Stimulated activated CD4-positive, alpha-beta T cell treated with anti-CD3 and anti-CD28 coated beads, Interleukin-4, amount 100 ng/mL, for 48 hours (primary cell): ENCODE measurements around the gene USP27X.
A peak's percentile ranks its signal among the peaks of the same experiment; 100 is the strongest.

Experiments used
- DNase-seq, 2 donors: peaks; one replicate each; pipeline ENCODE4 v3.0.0-alpha.2; 2020; ENCODE audit warnings: low read depth in 2 of 2

USP27X gene

DNA sequence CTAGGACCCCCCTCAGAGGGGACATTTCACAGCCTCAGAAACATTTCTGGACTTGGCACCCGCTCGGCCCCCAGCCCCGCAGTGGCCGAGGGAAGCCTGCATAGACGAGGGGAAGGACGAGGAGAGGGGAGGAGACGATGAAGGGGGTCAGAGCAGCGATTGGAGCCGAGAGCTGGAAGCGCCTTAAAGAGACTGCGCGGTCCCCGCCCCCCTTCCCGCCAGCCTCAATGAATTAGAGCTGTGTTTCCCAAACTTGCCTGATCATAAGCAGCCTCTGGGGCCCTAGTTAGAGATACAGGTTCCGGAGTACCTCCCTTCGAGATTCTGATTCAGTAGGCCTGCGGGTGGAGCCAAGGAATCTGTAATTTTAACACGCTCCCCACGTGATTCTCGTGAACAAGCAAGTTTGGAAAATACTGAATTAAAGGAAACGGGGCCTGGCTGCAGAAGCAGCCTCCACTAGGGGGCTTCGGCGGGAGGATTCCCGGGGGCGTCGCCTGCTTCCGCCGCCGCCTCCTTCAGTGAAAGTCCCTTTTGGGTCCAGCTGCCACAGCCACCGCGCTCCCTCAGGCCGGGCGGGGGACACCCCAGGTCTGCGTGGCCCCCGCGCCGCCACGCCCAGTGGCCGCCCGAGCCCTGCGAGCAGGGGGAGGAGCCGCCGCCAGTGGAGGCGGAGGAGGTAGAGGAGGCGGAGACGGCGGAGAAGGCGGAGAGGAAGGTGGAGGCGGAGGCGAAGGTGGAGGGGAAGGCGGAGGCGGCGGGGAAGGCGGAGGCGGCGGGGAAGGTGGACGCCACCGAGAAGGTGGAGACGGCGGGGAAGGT, at the start of gene USP27X:
TSS of gene USP27X (plus strand) at position 651 of the 822 bp plus-strand sequence. CDS start 824 bp downstream, outside the sequence.
- DNase-seq: peak; percentile 21 to 56

DNA sequence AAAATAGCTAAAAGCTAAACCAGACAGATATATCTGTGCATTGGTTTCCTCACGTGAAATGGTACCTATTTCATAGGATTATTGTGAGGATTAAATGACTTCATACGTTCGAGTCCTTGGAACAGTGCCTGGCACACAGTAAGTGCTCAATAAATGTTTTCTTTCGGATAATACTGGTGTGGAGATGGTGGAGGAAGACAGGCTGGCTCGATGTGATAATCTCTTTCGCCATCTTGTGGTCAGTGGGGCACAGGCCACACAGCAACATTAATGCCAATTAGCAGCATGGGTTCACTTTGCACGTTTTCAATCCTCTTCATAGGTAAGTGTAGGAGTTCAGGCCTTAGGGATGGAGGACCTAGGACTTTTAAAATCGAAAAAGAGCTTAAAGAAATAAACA, 40.9 kb upstream of the USP27X start:
- no peak for DNase-seq

DNA sequence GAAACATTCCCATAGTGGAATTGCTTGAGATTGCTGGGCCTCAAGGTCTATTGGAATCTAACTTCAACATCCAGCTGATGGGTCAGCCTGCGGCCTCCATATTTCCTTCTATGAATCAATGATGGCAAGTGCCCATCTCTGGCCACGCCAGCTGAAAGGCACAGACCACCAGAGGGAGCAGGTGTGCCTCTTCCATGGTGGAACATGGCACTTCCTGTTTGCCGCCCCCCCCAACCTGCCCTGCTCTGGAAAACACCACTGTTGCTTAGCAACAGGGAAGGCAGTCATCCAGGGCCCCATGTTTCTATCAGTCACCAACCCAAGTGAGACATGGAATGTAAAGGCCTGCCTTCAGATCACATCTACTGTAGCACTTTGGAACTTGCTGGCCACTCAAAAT, 38.6 kb upstream of the USP27X start:
- peak; percentile 22 to 30 for DNase-seq

DNA sequence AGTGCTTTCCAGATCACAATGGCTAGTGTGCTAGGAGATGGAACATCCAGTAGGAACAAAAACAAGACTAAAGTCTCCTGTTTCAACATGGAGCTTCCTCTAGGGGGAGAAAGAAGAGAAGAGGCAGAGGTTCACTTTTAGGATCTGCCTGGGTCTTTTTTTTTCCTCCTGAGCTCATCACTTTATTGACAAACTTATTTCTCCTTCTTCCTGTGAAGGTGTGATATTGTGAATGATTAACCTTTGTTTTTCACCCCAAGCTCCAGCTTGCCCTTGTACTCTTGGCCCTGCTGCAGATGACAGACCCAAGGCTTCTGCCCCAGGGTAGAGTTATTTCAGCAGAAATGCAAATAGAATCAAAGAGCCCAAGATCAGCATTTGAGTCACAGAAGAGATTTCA, 36.7 kb upstream of the USP27X start:
- no peak for DNase-seq

DNA sequence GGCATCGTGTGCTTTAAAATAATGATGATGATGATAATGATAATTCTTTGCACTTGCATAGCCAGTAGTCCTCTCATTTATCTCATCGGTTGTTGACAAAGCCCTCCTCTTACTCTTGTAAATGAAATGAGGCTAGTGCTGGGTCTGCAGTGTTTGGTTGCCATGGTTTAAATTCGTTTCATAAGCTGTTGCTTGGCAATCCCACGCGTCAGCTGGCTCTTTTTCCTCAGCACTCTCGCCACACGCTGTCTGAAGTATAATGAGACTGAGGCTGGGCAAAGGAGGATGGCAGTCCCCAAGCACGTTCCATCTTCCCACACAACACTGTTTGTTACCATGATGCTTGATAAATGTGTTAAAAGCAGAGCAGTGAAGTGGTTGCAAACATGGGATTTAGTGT, 34.7 kb upstream of the USP27X start:
- no peak for DNase-seq

DNA sequence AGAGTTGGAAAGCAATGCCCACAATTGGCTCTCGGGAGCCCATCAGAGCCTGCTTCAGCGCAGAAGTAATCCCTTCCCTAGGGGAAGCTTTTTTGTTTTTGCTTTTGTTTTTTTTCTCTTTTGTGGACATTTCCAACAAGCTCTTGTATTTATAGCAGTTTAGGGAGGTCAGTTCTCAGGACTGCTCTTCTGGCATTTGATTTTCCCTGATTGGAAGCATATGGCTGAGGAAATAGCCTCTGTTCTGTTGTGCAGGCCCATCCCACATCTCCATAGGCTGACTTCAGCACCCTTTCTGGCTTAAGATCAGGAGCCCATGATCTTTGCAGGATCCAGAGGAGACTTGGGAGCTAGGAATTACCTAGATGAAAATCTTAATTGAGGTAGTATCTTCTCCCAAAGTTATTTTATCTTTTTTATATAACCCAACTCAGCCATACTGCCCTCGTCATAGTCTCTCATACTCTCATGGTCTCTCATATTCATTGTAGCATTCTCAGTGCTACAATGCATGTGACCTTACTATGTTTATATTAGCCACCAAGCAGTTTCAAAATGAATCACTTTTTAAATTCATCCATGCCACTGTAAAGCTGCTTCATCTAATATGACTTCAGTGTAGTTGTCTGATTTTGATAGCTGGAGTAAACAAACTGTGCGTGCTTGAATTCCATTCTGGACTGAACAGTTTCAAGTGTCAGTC, 33.4 kb upstream of the USP27X start:
- no peak for DNase-seq

DNA sequence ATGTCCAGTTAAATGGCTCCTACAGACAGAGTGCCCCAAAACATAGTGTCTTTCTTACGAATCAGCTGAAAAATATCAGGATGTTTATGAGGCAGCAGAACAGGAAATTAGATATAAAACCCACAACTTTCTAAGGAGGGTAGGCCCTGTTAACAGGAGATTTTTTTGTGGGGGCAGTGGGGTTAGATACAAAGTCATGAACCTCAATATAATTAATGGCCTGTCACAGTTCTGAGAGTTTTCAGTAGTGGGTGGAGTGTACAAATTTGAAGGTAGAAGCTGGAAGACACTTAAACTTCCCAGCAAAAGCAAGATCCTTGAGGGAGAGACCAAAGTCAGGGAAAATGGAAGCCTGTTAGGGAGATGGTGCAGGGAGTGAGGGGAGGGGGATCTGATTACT, 32.8 kb upstream of the USP27X start:
- no peak for DNase-seq

DNA sequence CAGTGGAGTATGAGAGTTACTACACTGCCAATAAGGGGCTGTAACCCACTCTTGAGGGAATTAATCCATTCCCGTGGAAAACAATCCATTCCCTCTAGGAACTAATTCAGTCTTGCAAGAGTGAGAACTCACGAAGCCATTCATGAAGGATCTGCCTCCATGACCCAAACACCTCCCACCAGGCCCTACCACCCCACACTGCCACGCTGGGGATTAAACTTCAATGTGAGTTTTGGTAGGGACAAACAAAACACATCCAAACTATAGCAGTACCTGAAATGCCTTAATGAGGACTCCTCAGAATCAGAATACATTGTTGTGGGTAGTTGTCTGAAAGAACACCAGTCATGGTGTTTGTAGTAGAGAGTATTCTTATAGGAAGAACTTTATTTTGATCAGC, 31.0 kb upstream of the USP27X start:
- no peak for DNase-seq

DNA sequence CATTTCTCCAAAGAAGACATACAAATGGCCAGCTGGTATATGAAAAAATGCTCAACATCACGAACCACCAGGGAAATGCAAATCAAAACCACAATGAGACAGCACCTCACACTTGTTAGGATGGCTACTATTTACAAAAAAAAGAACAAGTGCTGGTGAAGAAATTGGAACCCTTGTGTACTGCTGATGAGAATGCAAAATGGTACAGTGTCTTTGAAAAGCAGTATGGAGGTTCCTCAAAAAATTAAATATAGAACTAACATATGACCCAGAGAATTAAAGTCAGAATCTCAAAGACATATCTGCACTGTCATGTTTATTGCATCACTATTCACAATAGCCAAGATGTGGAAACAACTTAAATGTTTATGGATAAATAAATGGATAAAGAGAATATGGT, 29.3 kb upstream of the USP27X start:
- no peak for DNase-seq

DNA sequence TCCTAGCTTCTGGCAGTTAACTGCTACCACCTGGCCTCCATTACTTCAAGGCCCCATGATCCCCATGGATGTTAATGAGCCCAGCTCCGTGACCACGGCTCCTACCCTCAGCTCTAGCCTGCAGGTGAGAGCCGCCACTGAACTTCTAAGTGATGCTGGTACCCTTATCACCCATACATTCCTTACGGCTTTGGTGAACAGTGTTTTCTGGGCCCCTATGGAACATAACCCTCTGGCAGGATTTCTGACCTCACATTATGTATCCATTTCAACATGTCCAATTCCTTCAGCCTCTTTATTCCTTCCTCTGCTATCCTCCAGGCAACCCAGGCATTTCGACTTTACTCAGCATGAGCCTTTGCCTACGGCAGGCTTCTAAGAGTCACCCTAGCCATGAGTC, 25.6 kb upstream of the USP27X start:
- DNase-seq: no peak

DNA sequence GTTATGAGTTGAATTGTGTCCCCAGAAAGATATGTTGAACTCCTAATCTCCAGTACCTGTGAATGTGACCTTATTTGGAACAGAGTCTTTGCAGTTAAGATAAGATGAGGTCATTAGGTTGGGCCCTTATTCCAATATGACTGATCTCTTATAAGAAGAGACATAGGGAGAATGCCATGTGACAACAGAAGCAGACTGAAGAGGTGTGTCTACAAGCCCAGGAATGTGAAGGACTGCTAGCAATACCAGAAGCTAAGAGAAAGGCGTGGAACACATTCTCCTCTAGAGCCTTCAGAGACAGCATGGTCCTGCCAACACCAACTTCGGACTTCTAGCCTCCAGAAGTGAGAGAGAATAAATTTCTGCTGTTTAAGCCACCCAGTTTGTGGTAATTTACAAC, 22.5 kb upstream of the USP27X start:
- DNase-seq: no peak

DNA sequence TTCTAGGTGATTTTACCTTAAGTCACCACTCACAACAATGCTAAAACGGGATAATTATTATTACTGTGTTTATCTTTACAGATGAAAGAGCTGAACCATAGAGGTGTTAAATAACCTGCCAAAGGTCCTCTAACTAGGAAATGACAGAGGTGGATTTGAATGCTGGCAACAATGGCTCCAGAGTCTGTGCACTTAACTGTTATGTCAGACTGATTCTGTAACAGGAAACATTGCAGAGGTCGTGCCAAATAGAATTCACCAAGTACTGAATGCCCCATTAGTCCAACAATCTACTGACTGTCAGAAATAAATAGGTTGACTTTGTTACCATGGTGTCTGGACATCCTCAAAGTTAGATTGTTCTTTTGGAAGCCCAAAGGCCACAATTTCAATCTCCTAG, 20.9 kb upstream of the USP27X start:
- DNase-seq: no peak

DNA sequence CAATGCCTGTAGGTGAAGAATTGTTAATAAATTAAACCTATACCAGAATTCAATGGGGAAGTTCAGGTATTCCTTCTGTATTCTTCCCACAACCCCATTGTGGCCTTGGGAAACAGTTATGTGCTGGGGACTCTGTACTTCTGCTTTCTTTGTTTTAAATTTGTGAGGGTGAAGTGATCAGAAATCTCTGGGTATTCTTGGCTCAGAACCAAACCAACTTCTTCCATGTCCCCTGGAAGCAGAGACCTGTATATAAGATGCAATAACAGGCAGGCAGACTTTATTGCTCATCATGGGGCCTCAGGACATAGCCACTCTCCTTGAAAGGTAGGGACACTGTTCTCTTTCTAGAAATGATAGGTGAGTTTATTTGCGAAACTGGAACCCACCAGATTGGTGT, 19.8 kb upstream of the USP27X start:
- no peak for DNase-seq

DNA sequence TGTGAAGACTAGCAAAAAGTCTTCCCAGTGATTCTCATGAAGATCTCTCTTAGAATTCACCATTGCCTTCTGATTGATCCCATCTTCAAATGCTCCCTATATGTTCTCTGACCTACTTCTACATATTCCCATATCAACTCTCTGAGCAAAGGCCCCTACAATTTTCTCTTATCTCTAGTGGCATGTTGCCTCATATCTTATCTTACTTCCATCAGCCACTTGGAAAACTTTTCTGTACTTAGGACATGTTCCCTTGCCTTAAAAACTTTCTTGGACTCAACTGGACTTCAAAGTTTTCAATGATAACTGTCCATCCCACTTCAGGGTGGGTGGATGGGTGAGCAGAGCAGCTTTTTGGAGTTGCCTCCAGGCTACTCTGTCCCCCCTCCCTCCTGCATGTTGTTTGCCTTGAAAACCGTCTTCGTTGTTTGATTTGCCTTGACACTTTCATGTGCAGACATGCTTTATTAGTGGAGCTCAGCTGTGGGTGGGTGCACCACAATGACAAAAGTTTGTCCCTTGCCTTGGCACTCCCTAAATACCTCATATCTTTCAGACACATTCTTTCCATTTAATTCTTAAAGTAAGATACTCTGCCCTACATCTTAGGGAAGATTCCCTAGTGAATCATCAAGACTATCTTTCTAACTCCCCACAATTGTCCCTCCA, 18.3 kb upstream of the USP27X start:
- DNase-seq: no peak

DNA sequence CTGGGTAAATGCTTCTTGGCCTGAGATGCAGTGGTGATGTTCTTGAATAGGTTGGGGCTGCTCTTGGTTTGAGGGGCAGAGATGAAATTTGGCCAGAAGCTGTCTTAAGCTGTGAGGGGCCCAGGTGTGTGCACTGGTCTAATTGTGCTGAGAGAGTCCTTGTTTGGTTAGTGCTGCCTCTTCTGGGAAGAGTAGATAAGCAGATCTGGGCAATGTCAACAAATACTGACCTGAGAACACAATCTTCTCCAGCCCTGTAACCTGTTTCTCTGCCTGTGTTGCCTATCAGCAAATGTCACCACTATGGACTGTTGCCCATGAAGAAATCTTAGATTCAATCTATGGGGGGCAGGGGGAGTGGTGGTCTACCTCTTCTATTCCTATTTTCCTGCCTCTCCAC, 17.2 kb upstream of the USP27X start:
- DNase-seq: no peak

DNA sequence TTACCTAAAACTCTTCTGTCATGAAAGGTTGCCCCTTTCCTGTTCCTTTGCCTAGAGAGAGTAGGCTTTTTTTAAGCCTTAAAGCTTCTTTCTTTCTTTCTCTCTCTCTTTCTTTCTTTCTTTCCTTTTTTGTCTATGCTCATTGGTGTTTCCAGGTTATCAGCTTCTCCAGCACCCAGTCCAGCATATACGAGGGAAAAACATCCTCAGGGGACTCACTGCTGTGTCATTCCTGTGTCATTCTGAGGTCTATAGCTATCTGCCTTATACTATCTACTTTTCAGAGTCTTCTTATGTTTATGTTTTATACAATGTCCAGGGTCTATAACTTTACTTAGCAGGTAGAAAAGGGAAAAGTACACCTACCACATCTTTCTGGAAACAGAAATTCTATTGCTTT, 10.5 kb upstream of the USP27X start:
- no peak for DNase-seq

DNA sequence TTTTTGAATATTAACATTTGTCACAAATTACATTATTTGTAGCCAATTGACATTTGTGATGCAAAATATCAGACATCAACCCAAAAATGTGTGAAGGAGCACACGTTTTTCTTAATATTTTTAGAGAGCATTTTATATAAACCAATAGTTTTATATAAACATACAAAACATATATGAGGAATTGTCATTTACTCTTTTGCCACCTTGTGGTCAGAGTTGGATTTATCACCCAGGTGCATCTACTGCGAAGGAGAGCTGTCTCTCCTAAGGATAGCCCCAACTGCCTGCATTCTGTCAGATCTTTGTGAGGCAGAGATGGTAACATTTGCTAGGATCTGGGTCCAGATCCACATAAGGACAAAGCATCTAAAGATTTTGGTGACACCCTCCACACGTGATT, 2.5 kb upstream of the USP27X start:
- DNase-seq: no peak

DNA sequence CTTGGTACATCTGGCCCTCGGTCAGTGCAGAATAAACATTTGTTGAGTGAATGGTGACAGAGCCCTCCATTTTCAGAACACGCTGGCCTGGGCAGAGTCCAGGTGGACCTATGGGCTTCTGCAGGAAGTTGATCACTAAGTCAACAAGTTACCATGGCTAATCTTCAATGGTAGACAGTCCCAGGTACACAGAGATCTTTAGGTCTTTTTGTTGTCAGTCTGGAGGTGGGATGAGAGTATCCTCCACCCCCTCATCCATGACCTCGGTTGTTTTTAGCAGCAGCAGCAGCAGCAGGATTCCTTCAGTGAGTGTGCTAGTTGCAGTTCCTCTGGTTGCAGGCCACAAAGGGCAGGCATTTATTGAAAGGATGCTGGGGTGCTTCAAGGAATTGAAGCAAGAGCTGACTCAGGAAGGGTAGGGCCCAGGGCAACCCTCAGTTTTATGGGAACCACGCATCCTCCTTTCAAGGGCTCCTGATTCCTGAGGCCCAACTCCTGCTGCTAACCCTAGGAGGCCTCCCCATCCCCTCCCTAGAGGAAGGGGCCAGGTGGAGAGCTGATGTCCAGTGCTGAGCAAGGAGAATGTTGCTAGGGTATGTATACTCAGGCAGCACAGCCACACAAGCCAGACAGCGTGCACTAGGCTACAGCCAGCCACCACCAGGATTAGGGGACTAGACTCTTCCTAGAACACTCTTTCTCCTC, 1.7 kb upstream of the USP27X start:
- DNase-seq: no peak

DNA sequence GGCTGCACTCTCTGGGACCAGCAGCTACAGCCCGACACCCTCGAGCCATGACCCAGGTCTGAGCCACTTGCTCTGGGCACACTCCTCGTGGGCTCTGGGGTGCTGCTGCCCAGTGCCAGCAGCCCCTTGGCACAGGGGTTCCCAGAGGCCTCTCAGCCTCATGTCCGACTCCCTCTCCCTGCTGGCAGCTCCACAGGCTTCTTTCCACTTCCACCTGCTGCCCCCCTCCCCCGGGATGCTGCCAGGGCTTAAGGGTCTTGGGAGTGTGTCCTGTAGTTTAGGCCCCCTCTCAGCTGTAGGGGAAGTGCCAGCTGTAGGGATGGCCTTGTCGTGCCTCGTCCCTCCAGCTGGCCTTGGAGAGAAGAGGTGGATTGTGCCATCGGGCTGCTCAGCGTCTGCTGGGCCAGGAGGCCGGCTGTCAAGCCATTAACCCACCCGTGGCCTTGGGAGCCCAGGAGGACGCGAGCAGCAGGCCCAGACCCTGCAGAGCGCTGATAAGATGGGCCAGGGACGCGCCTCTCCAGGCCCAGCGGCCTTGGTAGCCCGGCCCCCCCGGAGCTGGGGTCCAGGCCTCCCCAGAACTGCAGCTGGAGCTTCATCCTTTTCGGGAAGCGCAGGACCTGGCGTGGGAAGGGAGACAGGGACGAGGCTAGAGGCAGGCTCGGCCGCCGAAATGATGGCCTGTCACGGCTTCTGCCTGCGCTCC, 1.0 kb upstream of the USP27X start:
- no peak for DNase-seq

DNA sequence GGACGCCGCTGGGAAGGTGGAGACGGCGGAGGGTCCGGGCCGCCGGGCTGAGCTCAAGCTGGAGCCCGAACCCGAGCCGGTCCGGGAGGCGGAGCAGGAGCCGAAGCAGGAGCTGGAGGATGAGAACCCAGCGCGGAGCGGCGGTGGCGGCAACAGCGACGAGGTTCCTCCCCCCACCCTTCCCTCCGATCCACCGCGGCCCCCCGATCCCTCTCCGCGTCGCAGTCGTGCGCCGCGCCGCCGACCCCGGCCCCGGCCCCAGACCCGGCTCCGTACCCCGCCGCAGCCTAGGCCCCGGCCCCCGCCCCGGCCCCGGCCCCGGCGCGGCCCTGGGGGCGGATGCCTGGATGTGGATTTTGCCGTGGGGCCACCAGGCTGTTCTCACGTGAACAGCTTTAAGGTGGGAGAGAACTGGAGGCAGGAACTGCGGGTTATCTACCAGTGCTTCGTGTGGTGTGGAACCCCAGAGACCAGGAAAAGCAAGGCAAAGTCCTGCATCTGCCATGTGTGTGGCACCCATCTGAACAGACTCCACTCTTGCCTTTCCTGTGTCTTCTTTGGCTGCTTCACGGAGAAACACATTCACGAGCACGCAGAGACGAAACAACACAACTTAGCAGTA, 483 bp downstream of the USP27X start:
- no peak for DNase-seq

DNA sequence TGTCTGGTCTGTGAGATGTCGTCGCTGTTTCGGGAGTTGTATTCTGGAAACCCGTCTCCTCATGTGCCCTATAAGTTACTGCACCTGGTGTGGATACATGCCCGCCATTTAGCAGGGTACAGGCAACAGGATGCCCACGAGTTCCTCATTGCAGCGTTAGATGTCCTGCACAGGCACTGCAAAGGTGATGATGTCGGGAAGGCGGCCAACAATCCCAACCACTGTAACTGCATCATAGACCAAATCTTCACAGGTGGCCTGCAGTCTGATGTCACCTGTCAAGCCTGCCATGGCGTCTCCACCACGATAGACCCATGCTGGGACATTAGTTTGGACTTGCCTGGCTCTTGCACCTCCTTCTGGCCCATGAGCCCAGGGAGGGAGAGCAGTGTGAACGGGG, 1.4 kb downstream of the USP27X start:
- DNase-seq: no peak
